ENCODE results near the gene LCLAT1.

Gene LCLAT1

GRCh38 chr2:30622452-30622851 lies 175.4 kb downstream of the LCLAT1 start:
- Histone ChIP-seq H3K27ac (ENCODE audit: low read length) (no peak overlapping the region), H3K4me1 (ENCODE audit: control insufficient read depth, insufficient read depth, low read length) (no peaks in the 10 kb centered on the region), H3K27me3 (ENCODE audit: control insufficient read depth in 1 of 2, insufficient read depth in 2 of 2, low read length in 2 of 2) (no peaks in the 10 kb centered on the region), H3K9me3 (ENCODE audit: control insufficient read depth in 2 of 2, low read length in 2 of 2) (no peaks in the 10 kb centered on the region), H3K9ac (ENCODE audit: low read length in 2 of 2) (no peak overlapping the region), H3K4me3 (ENCODE audit: low read length in 2 of 2) (no peak overlapping the region), H3K36me3 (ENCODE audit: control insufficient read depth in 2 of 2, insufficient read depth in 2 of 2, low read length in 2 of 2) (no peaks in the 10 kb centered on the region)

GRCh38 chr2:30625276-30625675 lies 178.2 kb downstream of the LCLAT1 start:
- Histone ChIP-seq H3K36me3 (ENCODE audit: control insufficient read depth in 2 of 2, insufficient read depth in 2 of 2, low read length in 2 of 2) (no peaks in the 10 kb centered on the region), H3K4me3 (ENCODE audit: low read length in 2 of 2) (no peak overlapping the region), H3K4me1 (ENCODE audit: control insufficient read depth, insufficient read depth, low read length) (no peaks in the 10 kb centered on the region), H3K27me3 (ENCODE audit: control insufficient read depth in 1 of 2, insufficient read depth in 2 of 2, low read length in 2 of 2) (no peaks in the 10 kb centered on the region), H3K27ac (ENCODE audit: low read length) (no peak overlapping the region), H3K9ac (ENCODE audit: low read length in 2 of 2) (no peak overlapping the region), H3K9me3 (ENCODE audit: control insufficient read depth in 2 of 2, low read length in 2 of 2) (no peaks in the 10 kb centered on the region)

GRCh38 chr2:30625701-30626100 lies 178.7 kb downstream of the LCLAT1 start:
- H3K27ac ChIP-seq (ENCODE audit: low read length), result no peak overlapping the region
- H3K27me3 ChIP-seq (ENCODE audit: control insufficient read depth in 1 of 2, insufficient read depth in 2 of 2, low read length in 2 of 2), result no peaks in the 10 kb centered on the region
- no peak overlapping the region for H3K9ac ChIP-seq (ENCODE audit: low read length in 2 of 2)
- H3K36me3 ChIP-seq (ENCODE audit: control insufficient read depth in 2 of 2, insufficient read depth in 2 of 2, low read length in 2 of 2), result no peaks in the 10 kb centered on the region
- H3K4me1 ChIP-seq (ENCODE audit: control insufficient read depth, insufficient read depth, low read length), result no peaks in the 10 kb centered on the region
- H3K9me3 ChIP-seq (ENCODE audit: control insufficient read depth in 2 of 2, low read length in 2 of 2), result no peaks in the 10 kb centered on the region
- H3K4me3 ChIP-seq (ENCODE audit: low read length in 2 of 2), result no peak overlapping the region

- H3K27me3 ChIP-seq (ENCODE audit: control insufficient read depth in 1 of 2, insufficient read depth in 2 of 2, low read length in 2 of 2), result no peaks in the 10 kb centered on the region
- no peaks in the 10 kb centered on the region for H3K36me3 ChIP-seq (ENCODE audit: control insufficient read depth in 2 of 2, insufficient read depth in 2 of 2, low read length in 2 of 2)
- H3K9ac ChIP-seq (ENCODE audit: low read length in 2 of 2), result no peak overlapping the region
- no peaks in the 10 kb centered on the region for H3K4me1 ChIP-seq (ENCODE audit: control insufficient read depth, insufficient read depth, low read length)
- no peaks in the 10 kb centered on the region for H3K9me3 ChIP-seq (ENCODE audit: control insufficient read depth in 2 of 2, low read length in 2 of 2)
- no peak overlapping the region for H3K27ac ChIP-seq (ENCODE audit: low read length)
- no peak overlapping the region for H3K4me3 ChIP-seq (ENCODE audit: low read length in 2 of 2)
These were observed 179.4 kb downstream of the LCLAT1 start for GRCh38 chr2:30626397-30626796.

- Histone ChIP-seq H3K9ac (ENCODE audit: low read length in 2 of 2) (no peak overlapping the region), H3K9me3 (ENCODE audit: control insufficient read depth in 2 of 2, low read length in 2 of 2) (no peaks in the 10 kb centered on the region), H3K4me3 (ENCODE audit: low read length in 2 of 2) (no peak overlapping the region), H3K36me3 (ENCODE audit: control insufficient read depth in 2 of 2, insufficient read depth in 2 of 2, low read length in 2 of 2) (no peaks in the 10 kb centered on the region), H3K4me1 (ENCODE audit: control insufficient read depth, insufficient read depth, low read length) (no peaks in the 10 kb centered on the region), H3K27me3 (ENCODE audit: control insufficient read depth in 1 of 2, insufficient read depth in 2 of 2, low read length in 2 of 2) (no peaks in the 10 kb centered on the region), H3K27ac (ENCODE audit: low read length) (no peak overlapping the region)
These were observed 180.1 kb downstream of the LCLAT1 start for GRCh38 chr2:30627151-30627550.

- Histone ChIP-seq H3K9ac (ENCODE audit: low read length in 2 of 2) (no peak overlapping the region), H3K9me3 (ENCODE audit: control insufficient read depth in 2 of 2, low read length in 2 of 2) (no peaks in the 10 kb centered on the region), H3K36me3 (ENCODE audit: control insufficient read depth in 2 of 2, insufficient read depth in 2 of 2, low read length in 2 of 2) (no peaks in the 10 kb centered on the region), H3K27me3 (ENCODE audit: control insufficient read depth in 1 of 2, insufficient read depth in 2 of 2, low read length in 2 of 2) (no peaks in the 10 kb centered on the region), H3K4me3 (ENCODE audit: low read length in 2 of 2) (no peak overlapping the region), H3K4me1 (ENCODE audit: control insufficient read depth, insufficient read depth, low read length) (no peaks in the 10 kb centered on the region), H3K27ac (ENCODE audit: low read length) (no peak overlapping the region)
These were observed 181.3 kb downstream of the LCLAT1 start for GRCh38 chr2:30628341-30628740.

- H3K27ac ChIP-seq (ENCODE audit: low read length), result no peak overlapping the region
- H3K4me3 ChIP-seq (ENCODE audit: low read length in 2 of 2), result no peak overlapping the region
- H3K9ac ChIP-seq (ENCODE audit: low read length in 2 of 2), result no peak overlapping the region
- no peaks in the 10 kb centered on the region for H3K36me3 ChIP-seq (ENCODE audit: control insufficient read depth in 2 of 2, insufficient read depth in 2 of 2, low read length in 2 of 2)
- no peaks in the 10 kb centered on the region for H3K9me3 ChIP-seq (ENCODE audit: control insufficient read depth in 2 of 2, low read length in 2 of 2)
- H3K27me3 ChIP-seq (ENCODE audit: control insufficient read depth in 1 of 2, insufficient read depth in 2 of 2, low read length in 2 of 2), result no peaks in the 10 kb centered on the region
- H3K4me1 ChIP-seq (ENCODE audit: control insufficient read depth, insufficient read depth, low read length), result no peaks in the 10 kb centered on the region
These were observed 182.8 kb downstream of the LCLAT1 start for GRCh38 chr2:30629866-30630265.

- Histone ChIP-seq H3K4me3 (ENCODE audit: low read length in 2 of 2) (no peak overlapping the region), H3K9me3 (ENCODE audit: control insufficient read depth in 2 of 2, low read length in 2 of 2) (no peaks in the 10 kb centered on the region), H3K27me3 (ENCODE audit: control insufficient read depth in 1 of 2, insufficient read depth in 2 of 2, low read length in 2 of 2) (no peaks in the 10 kb centered on the region), H3K36me3 (ENCODE audit: control insufficient read depth in 2 of 2, insufficient read depth in 2 of 2, low read length in 2 of 2) (no peaks in the 10 kb centered on the region), H3K27ac (ENCODE audit: low read length) (no peak overlapping the region), H3K9ac (ENCODE audit: low read length in 2 of 2) (no peak overlapping the region), H3K4me1 (ENCODE audit: control insufficient read depth, insufficient read depth, low read length) (no peaks in the 10 kb centered on the region)
These were observed 184.1 kb downstream of the LCLAT1 start for GRCh38 chr2:30631051-30631671.

- H3K36me3 ChIP-seq (ENCODE audit: control insufficient read depth in 2 of 2, insufficient read depth in 2 of 2, low read length in 2 of 2), result no peaks in the 10 kb centered on the region
- no peaks in the 10 kb centered on the region for H3K9me3 ChIP-seq (ENCODE audit: control insufficient read depth in 2 of 2, low read length in 2 of 2)
- H3K27me3 ChIP-seq (ENCODE audit: control insufficient read depth in 1 of 2, insufficient read depth in 2 of 2, low read length in 2 of 2), result no peaks in the 10 kb centered on the region
- H3K27ac ChIP-seq (ENCODE audit: low read length), result no peak overlapping the region
- H3K4me1 ChIP-seq (ENCODE audit: control insufficient read depth, insufficient read depth, low read length), result no peaks in the 10 kb centered on the region
- no peak overlapping the region for H3K9ac ChIP-seq (ENCODE audit: low read length in 2 of 2)
- no peak overlapping the region for H3K4me3 ChIP-seq (ENCODE audit: low read length in 2 of 2)
These were observed 186.0 kb downstream of the LCLAT1 start for GRCh38 chr2:30633039-30633438.

- H3K4me3 ChIP-seq (ENCODE audit: low read length in 2 of 2), result no peak overlapping the region
- H3K9me3 ChIP-seq (ENCODE audit: control insufficient read depth in 2 of 2, low read length in 2 of 2), result no peaks in the 10 kb centered on the region
- peaks cover 3% of the 10 kb centered on the region for H3K4me1 ChIP-seq (ENCODE audit: control insufficient read depth, insufficient read depth, low read length)
- H3K9ac ChIP-seq (ENCODE audit: low read length in 2 of 2), result no peak overlapping the region
- H3K27me3 ChIP-seq (ENCODE audit: control insufficient read depth in 1 of 2, insufficient read depth in 2 of 2, low read length in 2 of 2), result no peaks in the 10 kb centered on the region
- peaks cover 3 to 11% of the 10 kb centered on the region in 2 donors for H3K36me3 ChIP-seq (ENCODE audit: control insufficient read depth in 2 of 2, insufficient read depth in 2 of 2, low read length in 2 of 2)
- no peak overlapping the region for H3K27ac ChIP-seq (ENCODE audit: low read length)
These were observed 189.3 kb downstream of the LCLAT1 start for GRCh38 chr2:30636311-30636710.

GRCh38 chr2:30639836-30640235 lies 192.8 kb downstream of the LCLAT1 start:
- Histone ChIP-seq H3K27me3 (ENCODE audit: control insufficient read depth in 1 of 2, insufficient read depth in 2 of 2, low read length in 2 of 2) (no peaks in the 10 kb centered on the region), H3K4me1 (ENCODE audit: control insufficient read depth, insufficient read depth, low read length) (peaks cover 3% of the 10 kb centered on the region), H3K36me3 (ENCODE audit: control insufficient read depth in 2 of 2, insufficient read depth in 2 of 2, low read length in 2 of 2) (peaks cover 3 to 11% of the 10 kb centered on the region in 2 donors), H3K27ac (ENCODE audit: low read length) (no peak overlapping the region), H3K4me3 (ENCODE audit: low read length in 2 of 2) (no peak overlapping the region), H3K9ac (ENCODE audit: low read length in 2 of 2) (no peak overlapping the region), H3K9me3 (ENCODE audit: control insufficient read depth in 2 of 2, low read length in 2 of 2) (no peaks in the 10 kb centered on the region)
